Heart right ventricle (tissue), 16 donors: ENCODE results near the gene PDF. TPM values are rescaled to one million over a fixed set of nuclear protein-coding genes. Genes with fewer than 3 reads are reported as not detected.

ENCODE experiments used
- ATAC-seq, 8 donors: fragments of 200-7000 bp; cut with Tn5 transposase; one replicate each; pipeline ENCODE4 v1.9.1; 2020; ENCODE audit warnings: mild to moderate bottlenecking in 8 of 8, moderate library complexity in 8 of 8, moderate number of reproducible peaks in 1 of 8
- DNase-seq, 2 donors: peaks; one replicate each; pipeline ENCODE4 v3.0.0-alpha.2; 2020
- H3K27ac ChIP-seq, 10 donors: fragments of 200-600 bp; sonication (generic) in 2 of 10; one replicate each; pipeline versions ENCODE4 v1.5.0 to v1.8.0; 2020 to 2022; ENCODE audit warnings: mild to moderate bottlenecking in 3 of 10
- H3K27me3 ChIP-seq, 7 donors: fragments of 200-600 bp; one replicate each; pipeline ENCODE4 v1.8.0; 2021 to 2022; ENCODE audit warnings: mild to moderate bottlenecking in 2 of 7
- H3K36me3 ChIP-seq, 9 donors: fragments of 200-600 bp; sonication (generic) in 1 of 9; one replicate each; pipeline versions ENCODE4 v1.5.0 to v1.8.0; 2020 to 2022; ENCODE audit warnings: mild to moderate bottlenecking in 2 of 9
- H3K4me1 ChIP-seq, 9 donors: fragments of 200-600 bp; sonication (generic) in 1 of 9; one replicate each; pipeline versions ENCODE4 v1.5.0 to v1.8.0; 2020 to 2022; ENCODE audit warnings: mild to moderate bottlenecking in 4 of 9
- H3K4me3 ChIP-seq, 10 donors: fragments of 200-600 bp; sonication (generic) in 2 of 10; one replicate each; pipeline versions ENCODE4 v1.5.0 to v1.8.0; 2020 to 2022; ENCODE audit warnings: mild to moderate bottlenecking in 7 of 10, moderate library complexity in 2 of 10
- H3K9me3 ChIP-seq, 11 donors: fragments of 200-600 bp in 10 of 11; sonication (generic) in 2 of 11; one replicate each; pipeline versions ENCODE4 v1.5.0 to v1.8.0; 2013 to 2022; ENCODE audit warnings: mild to moderate bottlenecking in 2 of 11, control low read depth in 1 of 11, moderate library complexity in 1 of 11
- WGBS, 2 donors: extraction: QIAGEN DNeasy Blood & Tissue Kit; methylation state at CpG; one replicate each; pipeline ENCODE4 v1.1.7; 2013; ENCODE audit warnings: inconsistent platforms in 1 of 2; 5-methylcytosine and 5-hydroxymethylcytosine counted together
- intact Hi-C, 10 donors: fragments of 100-400 bp; cut with DNase I; formaldehyde crosslinking; loops; one replicate each; pipeline versions ENCODE4 v1.11.1 to v1.14.2; 2022
- polyA plus RNA-seq, 2 donors: library from polyadenylated mRNA; stranded (reverse); fragments of 200-250 nt; gene quantifications; one replicate each; pipeline ENCODE4 v1.2.3, GENCODE V29; 2013
- total RNA-seq, 10 donors: library from RNA; stranded (reverse); fragmentation: NEBNext Ultra II Directional in 3 of 10; extraction: Animal tissue kit (Norgen Biotek cat#: 25700) in 3 of 10; gene quantifications; one replicate each; pipeline versions ENCODE4 v1.2.1 to v1.2.4, GENCODE V29; 2021 to 2023
- TF ChIP-seq, protein P1 (sequence below), 9 donors: fragments of 200-600 bp; sonication (generic) in 2 of 9; IDR thresholded peaks; one replicate each; pipeline versions ENCODE4 v1.5.0 to v1.8.0; 2021 to 2022; ENCODE audit warnings: antibody characterized with exemption in 9 of 9, mild to moderate bottlenecking in 5 of 9, moderate library complexity in 1 of 9
- donor health status: Arrhythmogenic right ventricular cardiomyopathy.
- donor health status: ischemic (EF 13 %, LVEDD 7.1; RV severe dilation, severe dysfunction).
- donor health status: healthy with polysubstance abuse.
- donor health status: DM: no; HTN: yes; CAD: no.
- donor health status: DM: no; HTN: no; CAD: no.
- donor health status: ischemic (EF 25% LVEDD 6.9; RV normal size, moderate dysfunction).
- donor health status: ischemic (EF 25% LVEDD 5.7; RV mildly dilated, moderate dysfunction).
- donor health status: healthy.
- donor health status: DM: yes; HTN: yes; CAD: no.
- donor health status: Ischemic cardiomyopathy.
- donor health status: ischemic (EF 35%, LVEDD 5.7; RV mildly dilated, moderate dysfunction).
- donor health status: nonischemic (EF 11% LVEDD 7.7; RV severe dilation, severe dysfunction).
- donor health status: DM: yes; HTN: yes; CAD: no.
- donor health status: PGD.
- donor health status: ischemic (EF 29% LVEDD 5.4; RV normal size, mild dysfunction).
- donor health status: nonischemic (EF 23%, LVEDD 6.1; RV moderate dilation, normal function).

Gene PDF
- total and polyA plus RNA-seq, 12 donors = 2.0 to 10.7 (median 5.4) TPM

GRCh38 chr16:69326172-69326873 lies 4.1 kb downstream of the PDF start:
- no peaks in the 10 kb centered on the region for H3K27me3 ChIP-seq
- TF ChIP-seq, protein P1, sequence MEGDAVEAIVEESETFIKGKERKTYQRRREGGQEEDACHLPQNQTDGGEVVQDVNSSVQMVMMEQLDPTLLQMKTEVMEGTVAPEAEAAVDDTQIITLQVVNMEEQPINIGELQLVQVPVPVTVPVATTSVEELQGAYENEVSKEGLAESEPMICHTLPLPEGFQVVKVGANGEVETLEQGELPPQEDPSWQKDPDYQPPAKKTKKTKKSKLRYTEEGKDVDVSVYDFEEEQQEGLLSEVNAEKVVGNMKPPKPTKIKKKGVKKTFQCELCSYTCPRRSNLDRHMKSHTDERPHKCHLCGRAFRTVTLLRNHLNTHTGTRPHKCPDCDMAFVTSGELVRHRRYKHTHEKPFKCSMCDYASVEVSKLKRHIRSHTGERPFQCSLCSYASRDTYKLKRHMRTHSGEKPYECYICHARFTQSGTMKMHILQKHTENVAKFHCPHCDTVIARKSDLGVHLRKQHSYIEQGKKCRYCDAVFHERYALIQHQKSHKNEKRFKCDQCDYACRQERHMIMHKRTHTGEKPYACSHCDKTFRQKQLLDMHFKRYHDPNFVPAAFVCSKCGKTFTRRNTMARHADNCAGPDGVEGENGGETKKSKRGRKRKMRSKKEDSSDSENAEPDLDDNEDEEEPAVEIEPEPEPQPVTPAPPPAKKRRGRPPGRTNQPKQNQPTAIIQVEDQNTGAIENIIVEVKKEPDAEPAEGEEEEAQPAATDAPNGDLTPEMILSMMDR (IDR thresholded peaks at IDR 0.05) = no peak
- H3K4me3 ChIP-seq = no peak overlapping the region
- DNase-seq (no peak), ATAC-seq (no peak)
- peaks cover 5 to 60% (median 48%) of the 10 kb centered on the region in 9 donors for H3K4me1 ChIP-seq
- 54 to 59% methylated on average over 7 of the region's 7 CpGs for WGBS, 2 donors
- H3K36me3 ChIP-seq = peaks cover 0 to 75% (median 45%) of the 10 kb centered on the region in 9 donors
- intact Hi-C loops = no loop called here
- peak overlapping the region in 3 of 10 donors; percentile 5 to 26 (median 6) for H3K27ac ChIP-seq
- H3K9me3 ChIP-seq = no peaks in the 10 kb centered on the region

DNA sequence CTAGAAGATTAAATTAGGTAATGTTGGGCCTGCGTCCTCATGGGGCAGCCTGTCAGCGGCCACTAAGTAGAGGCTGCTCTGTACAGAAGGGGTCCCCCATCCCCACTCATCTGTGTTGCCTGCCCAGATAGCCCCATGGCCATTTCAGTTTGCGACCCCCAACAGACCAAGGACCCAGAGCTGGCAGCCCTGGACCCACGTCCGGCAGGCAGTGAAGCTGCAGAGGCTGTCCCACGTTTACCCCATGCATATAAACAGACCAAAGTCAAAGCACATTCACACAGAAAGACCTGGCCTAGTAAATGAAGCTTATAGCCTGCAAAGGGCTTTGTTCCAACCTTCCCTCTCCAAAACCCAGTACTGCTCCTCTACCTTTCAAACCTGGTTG lies 4.6 kb downstream of the PDF start:
- Histone ChIP-seq H3K27me3 (no peaks in the 10 kb centered on the region), H3K27ac (peak overlapping the region in 2 of 10 donors; percentile 6 to 26), H3K36me3 (peaks cover 5 to 80% (median 50%) of the 10 kb centered on the region in 9 donors), H3K4me3 (no peak overlapping the region), H3K4me1 (peaks cover 4 to 54% (median 43%) of the 10 kb centered on the region in 9 donors), H3K9me3 (no peaks in the 10 kb centered on the region)
- DNase-seq (no peak), ATAC-seq (no peak)
- TF ChIP-seq, protein P1 (IDR thresholded peaks at IDR 0.05) = no peak
- intact Hi-C loops = no loop called here
- 86 to 87% methylated on average over 6 of the region's 6 CpGs for WGBS, 2 donors

DNA sequence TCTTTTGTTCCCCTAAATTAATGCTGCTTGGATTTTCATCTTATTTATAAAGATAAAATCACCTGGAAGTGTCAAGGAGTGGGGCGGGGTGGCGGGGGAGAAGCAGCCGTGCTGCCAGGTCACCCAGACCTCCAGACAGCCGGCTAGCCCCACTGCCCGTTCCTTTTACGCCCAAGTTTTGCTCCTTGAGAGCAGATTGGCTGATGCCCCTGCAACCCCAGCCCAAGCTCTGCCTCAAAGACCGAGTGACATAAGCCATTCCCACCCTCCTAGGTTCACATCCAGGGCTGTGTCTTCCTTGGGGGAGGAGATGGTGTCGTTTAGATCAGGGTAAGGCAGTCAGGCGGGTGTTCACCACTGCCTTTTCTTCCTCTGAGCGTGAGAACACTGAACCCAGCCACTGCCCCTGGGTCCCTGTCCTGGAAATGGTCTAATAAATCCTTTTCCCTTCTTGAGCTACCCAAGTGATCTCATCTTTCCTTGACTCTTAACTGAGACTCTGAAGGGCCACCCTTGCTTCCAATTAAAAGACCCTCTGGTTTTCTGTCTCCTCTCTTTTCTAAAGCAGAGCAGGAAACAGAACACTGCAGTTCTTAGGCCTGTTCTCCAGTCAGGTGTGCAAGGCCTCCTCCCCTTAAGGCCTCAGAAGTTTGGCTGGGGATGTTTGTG lies 5.7 kb downstream of the PDF start:
- 77 to 84% methylated on average over 10 of the region's 10 CpGs for WGBS, 2 donors
- H3K36me3 ChIP-seq = peaks cover 7 to 91% (median 61%) of the 10 kb centered on the region in 9 donors

GRCh38 chr16:69324013-69324531 lies 6.3 kb downstream of the PDF start:
- peak in 1 of 2 donors; percentile 74 for DNase-seq
- no peaks in the 10 kb centered on the region for H3K9me3 ChIP-seq
- WGBS, 2 donors = 77 to 81% methylated on average over 8 of the region's 8 CpGs
- TF ChIP-seq, protein P1 (IDR thresholded peaks at IDR 0.05) = no peak
- peaks cover 7 to 97% (median 67%) of the 10 kb centered on the region in 9 donors for H3K36me3 ChIP-seq
- H3K4me1 ChIP-seq = peaks cover 2 to 45% (median 33%) of the 10 kb centered on the region in 9 donors
- no peak overlapping the region for H3K27ac ChIP-seq
- intact Hi-C loops = no loop called here
- no peaks in the 10 kb centered on the region for H3K27me3 ChIP-seq
- H3K4me3 ChIP-seq = no peak overlapping the region
- peak in 6 of 8 donors; percentile 41 to 54 (median 45) for ATAC-seq

More for the DNA sequence above, 5.7 kb downstream of the PDF start:
- DNase-seq (no peak), ATAC-seq (no peak)
- Histone ChIP-seq H3K4me1 (peaks cover 2 to 51% (median 40%) of the 10 kb centered on the region in 9 donors), H3K4me3 (no peak overlapping the region), H3K9me3 (no peaks in the 10 kb centered on the region), H3K27me3 (no peaks in the 10 kb centered on the region), H3K27ac (no peak overlapping the region)
- intact Hi-C loops = no loop called here
- TF ChIP-seq, protein P1 (IDR thresholded peaks at IDR 0.05) = no peak
